H1 (cell line): ENCODE data around the gene PPP1R14C. TPM values are rescaled to one million over a fixed set of nuclear protein-coding genes. Genes with fewer than 3 reads are reported as not detected.

Source experiments
- CTCF ChIA-PET: fragments of 300-600 bp; sonication (Branson Sonifier 250); formaldehyde crosslinking; loops from one replicate; lab custom pipeline; 2021; ENCODE audit not compliant: partially characterized antibody; lab: Charles Lee
- POLR2A ChIA-PET: fragments of 300-600 bp; sonication (Branson Sonifier 250); formaldehyde crosslinking; loops from one replicate; lab custom pipeline; 2021; ENCODE audit warnings: inconsistent platforms; ENCODE audit not compliant: partially characterized antibody; lab: Charles Lee
- DNase-seq, 2 experiments: peaks; one replicate each; pipeline versions ENCODE4 v3.0.0 to v3.0.0-alpha.2; 2010 to 2022; ENCODE audit warnings: low spot score in 2 of 2, low read depth in 1 of 2, mixed read lengths in 1 of 2
- FAIRE-seq: peaks from 2 replicates; lab custom pipeline; 2011; peaks lifted over from hg19 to GRCh38; lab: Jason Lieb, UNC
- H2AFZ ChIP-seq: 2 replicates; pipeline ENCODE4 v1.8.1; 2012; ENCODE audit warnings: low read length, inconsistent platforms
- H2AK5ac ChIP-seq: 2 replicates; pipeline ENCODE4 v1.6.1; 2013; ENCODE audit warnings: low read depth, low read length
- H2BK120ac ChIP-seq: replicated peaks from 2 replicates; pipeline ENCODE3; 2013; ENCODE audit warnings: low read depth, low read length, inconsistent platforms
- H2BK12ac ChIP-seq: 2 replicates; pipeline ENCODE4 v1.6.1; 2013; ENCODE audit warnings: low read depth, low read length
- H2BK15ac ChIP-seq: 2 replicates; pipeline ENCODE4 v1.6.1; 2013; ENCODE audit warnings: low read length
- H2BK20ac ChIP-seq: 2 replicates; pipeline ENCODE4 v1.6.1; 2013; ENCODE audit warnings: low read length
- H2BK5ac ChIP-seq: 2 replicates; pipeline ENCODE4 v1.6.1; 2013; ENCODE audit warnings: low read depth, low read length
- H3K14ac ChIP-seq: 2 replicates; pipeline ENCODE4 v1.6.1; 2013; ENCODE audit warnings: inconsistent platforms; ENCODE audit not compliant: insufficient read length
- H3K18ac ChIP-seq: 2 replicates; pipeline ENCODE4 v1.6.1; 2013; ENCODE audit warnings: low read length; ENCODE audit errors: extremely low read depth
- H3K23ac ChIP-seq: 2 replicates; pipeline ENCODE4 v1.6.1; 2013; ENCODE audit warnings: inconsistent platforms; ENCODE audit not compliant: insufficient read length
- H3K23me2 ChIP-seq: 2 replicates; pipeline ENCODE4 v1.6.1; 2013; ENCODE audit warnings: low read depth, low read length
- H3K27ac ChIP-seq: 2 replicates; pipeline ENCODE4 v1.6.1; 2011; ENCODE audit warnings: low read depth, low read length, inconsistent platforms
- H3K27me3 ChIP-seq, 4 experiments: replicated peaks in 1 of 4; 1 replicate in 1 of 4; 2 replicates in 3 of 4; pipeline versions ENCODE4 v1.6.1 to v1.8.1; 2011 to 2013; ENCODE audit warnings: low read length in 3 of 4, mild to moderate bottlenecking in 3 of 4, inconsistent platforms in 2 of 4, mixed read lengths in 2 of 4, moderate library complexity in 1 of 4; ENCODE audit not compliant: control insufficient read depth in 3 of 4, insufficient read depth in 3 of 4; ENCODE audit errors: extremely low read depth in 1 of 4
- H3K36me3 ChIP-seq, 4 experiments: 2 replicates each; pipeline versions ENCODE4 v1.6.1 to v1.8.1; 2011 to 2013; ENCODE audit warnings: mild to moderate bottlenecking in 4 of 4, low read length in 3 of 4, moderate library complexity in 2 of 4, control low read depth in 1 of 4, inconsistent platforms in 1 of 4; ENCODE audit not compliant: insufficient read depth in 4 of 4, control insufficient read depth in 2 of 4
- H3K4ac ChIP-seq: replicated peaks from 2 replicates; pipeline ENCODE3; 2013; ENCODE audit warnings: low read length, low read depth, mixed read lengths, inconsistent platforms; ENCODE audit not compliant: insufficient read length
- H3K4me1 ChIP-seq, 4 experiments: replicated peaks in 1 of 4; 1 replicate in 1 of 4; 2 replicates in 3 of 4; pipeline versions ENCODE4 v1.6.1 to v1.8.1; 2011 to 2013; ENCODE audit warnings: low read length in 3 of 4, inconsistent platforms in 2 of 4, mixed read lengths in 1 of 4; ENCODE audit not compliant: insufficient read depth in 4 of 4, control insufficient read depth in 3 of 4
- H3K4me2 ChIP-seq, 2 experiments: 2 replicates each; pipeline versions ENCODE4 v1.6.1 to v1.8.1; 2011 to 2013; ENCODE audit warnings: low read depth in 2 of 2, low read length in 2 of 2, control low read depth in 1 of 2, inconsistent platforms in 1 of 2, mild to moderate bottlenecking in 1 of 2; ENCODE audit not compliant: insufficient read depth in 1 of 2
- H3K4me3 ChIP-seq, 4 experiments: fragments of 200-600, 300-600 bp in 1 of 4; sonication (generic), shearing (Covaris generic), sonication (Bioruptor Twin) in 1 of 4; 2 replicates each; pipeline versions ENCODE4 v1.5.1 to v1.8.1; 2011 to 2016; ENCODE audit warnings: low read length in 4 of 4, low read depth in 3 of 4, control low read depth in 2 of 4, inconsistent platforms in 2 of 4, mild to moderate bottlenecking in 2 of 4, mixed read lengths in 1 of 4, moderate library complexity in 1 of 4; ENCODE audit not compliant: insufficient read depth in 2 of 4; ENCODE audit errors: extremely low read depth in 1 of 4
- H3K56ac ChIP-seq: replicated peaks from 2 replicates; pipeline ENCODE3; 2013; ENCODE audit warnings: low read depth, mild to moderate bottlenecking, mixed read lengths, low read length, inconsistent platforms; ENCODE audit not compliant: insufficient read length
- H3K79me1 ChIP-seq: 2 replicates; pipeline ENCODE4 v1.6.1; 2013; ENCODE audit warnings: low read depth, low read length, control low read depth
- H3K79me2 ChIP-seq, 2 experiments: 2 replicates each; pipeline versions ENCODE4 v1.6.1 to v1.8.1; 2012 to 2013; ENCODE audit warnings: low read length in 2 of 2, mild to moderate bottlenecking in 2 of 2, inconsistent platforms in 1 of 2; ENCODE audit not compliant: insufficient read depth in 2 of 2, control insufficient read depth in 1 of 2
- H3K9ac ChIP-seq, 4 experiments: replicated peaks in 1 of 4; 1 replicate in 1 of 4; 2 replicates in 3 of 4; pipeline versions ENCODE4 v1.6.1 to v1.8.1; 2011 to 2013; ENCODE audit warnings: low read depth in 3 of 4, low read length in 3 of 4, control low read depth in 2 of 4, mild to moderate bottlenecking in 2 of 4, moderate library complexity in 2 of 4, inconsistent platforms in 1 of 4; ENCODE audit errors: extremely low read depth in 1 of 4
- H3K9me3 ChIP-seq, 2 experiments: 2 replicates each; pipeline versions ENCODE4 v1.6.1 to v1.8.1; 2012 to 2013; ENCODE audit warnings: mild to moderate bottlenecking in 2 of 2, moderate library complexity in 2 of 2, control low read depth in 1 of 2, inconsistent platforms in 1 of 2, low read depth in 1 of 2, low read length in 1 of 2, mixed read lengths in 1 of 2; ENCODE audit not compliant: insufficient read depth in 2 of 2
- H4K20me1 ChIP-seq, 2 experiments: replicated peaks in 1 of 2; 2 replicates each; pipeline versions ENCODE3 to v1.8.1; 2011 to 2013; ENCODE audit warnings: inconsistent platforms in 2 of 2, low read length in 2 of 2, mild to moderate bottlenecking in 1 of 2; ENCODE audit not compliant: insufficient read depth in 2 of 2, control insufficient read depth in 1 of 2
- H4K5ac ChIP-seq: 2 replicates; pipeline ENCODE4 v1.6.1; 2013; ENCODE audit warnings: low read length, low read depth, mixed read lengths, inconsistent platforms; ENCODE audit not compliant: insufficient read length
- H4K8ac ChIP-seq: 2 replicates; pipeline ENCODE4 v1.8.0; 2013; ENCODE audit warnings: mild to moderate bottlenecking, moderate library complexity, low read length, inconsistent platforms; ENCODE audit not compliant: insufficient read depth; ENCODE audit errors: extremely low read depth
- H4K91ac ChIP-seq: replicated peaks from 2 replicates; pipeline ENCODE3; 2013; ENCODE audit warnings: low read length, mixed read lengths, inconsistent platforms; ENCODE audit not compliant: insufficient read length
- CTCF ChIP-seq, 3 experiments: IDR thresholded peaks; 1 replicate in 2 of 3; 2 replicates in 1 of 3; pipeline versions ENCODE4 v1.5.1 to v1.6.1; 2011; ENCODE audit warnings: low read length in 3 of 3, mild to moderate bottlenecking in 3 of 3, inconsistent platforms in 2 of 3, low read depth in 1 of 3, moderate library complexity in 1 of 3; ENCODE audit not compliant: insufficient read depth in 1 of 3; ENCODE audit errors: control extremely low read depth in 1 of 3
- EZH2 ChIP-seq: fragments of 200-600 bp; sonication (generic); IDR thresholded peaks from 2 replicates; pipeline ENCODE4 v1.7.1; 2012; ENCODE audit warnings: low read depth, mild to moderate bottlenecking, moderate library complexity, low read length, inconsistent platforms; ENCODE audit not compliant: severe bottlenecking
- KDM1A ChIP-seq: fragments of 200-600, 300-600 bp; sonication (generic); IDR thresholded peaks from 2 replicates; pipeline ENCODE4 v1.7.1; 2016; ENCODE audit warnings: mild to moderate bottlenecking, low read length, borderline replicate concordance
- KDM5A ChIP-seq: fragments of 200-600 bp; IDR thresholded peaks from 2 replicates; pipeline ENCODE4 v1.7.1; 2012; ENCODE audit warnings: mild to moderate bottlenecking, low read length, inconsistent platforms, mixed read lengths
- POLR2A ChIP-seq, 2 experiments: IDR thresholded peaks; 1 replicate in 1 of 2; 2 replicates in 1 of 2; pipeline ENCODE4 v1.6.1; 2011; ENCODE audit warnings: low read depth in 2 of 2, low read length in 2 of 2, mild to moderate bottlenecking in 2 of 2; ENCODE audit errors: control extremely low read depth in 1 of 2
- RFX5 ChIP-seq: IDR thresholded peaks from 2 replicates; pipeline ENCODE4 v1.6.1; 2011; ENCODE audit warnings: low read depth, low read length, improper control_type of control experiment, borderline replicate concordance
- SAP30 ChIP-seq: fragments of 300-600 bp; sonication (generic); IDR thresholded peaks from 2 replicates; pipeline ENCODE4 v1.7.1; 2012; ENCODE audit warnings: low read length, moderate library complexity, mild to moderate bottlenecking, inconsistent platforms; ENCODE audit not compliant: insufficient read depth, insufficient replicate concordance
- SUZ12 ChIP-seq: fragments of 200-600 bp; sonication (generic); IDR thresholded peaks from 2 replicates; pipeline ENCODE4 v1.6.1; 2012; ENCODE audit warnings: mild to moderate bottlenecking, inconsistent platforms, low read length, moderate library complexity, mixed read lengths
- TBP ChIP-seq: IDR thresholded peaks from 2 replicates; pipeline ENCODE4 v1.6.1; 2011; ENCODE audit warnings: low read depth, low read length, improper control_type of control experiment
- USF2 ChIP-seq: IDR thresholded peaks from 2 replicates; pipeline ENCODE4 v1.6.1; 2011; ENCODE audit warnings: low read length, improper control_type of control experiment
- WGBS, 2 experiments: shearing (Covaris generic) in 1 of 2; methylation state at CpG; one replicate each; pipeline versions ENCODE4 v1.1.6 to v1.1.7; 2013 to 2015; ENCODE audit warnings: low lambda C conversion rate in 2 of 2, mixed read lengths in 2 of 2, inconsistent platforms in 1 of 2, low coverage in 1 of 2, missing lambda C conversion rate in 1 of 2; ENCODE audit not compliant: insufficient replicate concordance in 2 of 2, insufficient coverage in 1 of 2, insufficient read length in 1 of 2; ENCODE audit errors: extremely low coverage in 1 of 2, missing lambda C conversion rate in 1 of 2; 5-methylcytosine and 5-hydroxymethylcytosine counted together
- polyA plus RNA-seq, 7 experiments: library from polyadenylated mRNA; depleted of rRNA in 3 of 7; stranded (reverse) in 5 of 7; unstranded in 2 of 7; fragments of >200 nt in 5 of 7; fragments of 200-250 nt in 2 of 7; gene quantifications; 1 replicate in 5 of 7; 2 replicates in 1 of 7; 4 replicates in 1 of 7; pipeline versions ENCODE4 v1.2.1 to v1.2.3, GENCODE V29; 2011 to 2013; ENCODE audit warnings: missing spikeins in 2 of 7, mixed read lengths in 2 of 7
- total RNA-seq: library from RNA; stranded (reverse); fragmentation: NEBNext Ultra II Directional; extraction: Animal tissue kit (Norgen Biotek cat#: 25700); gene quantifications from 2 replicates; pipeline ENCODE4 v1.2.1, GENCODE V29; 2021

Gene PPP1R14C
- total and polyA plus RNA-seq, 2 of the 8 experiments (the other 6 are each of a cell fraction or from before 2014, with no cell fraction given): 0.30 to 0.61 TPM

- Histone ChIP-seq H3K4me2 (no peak overlapping the region), H3K23ac (no peak overlapping the region), H3K56ac (no peak overlapping the region), H3K18ac (no peak overlapping the region), H4K20me1 (no peaks in the 10 kb centered on the region), H2AK5ac (no peak overlapping the region), H3K9ac (no peak overlapping the region), H4K5ac (no peak overlapping the region), H2AFZ (no peak overlapping the region), H3K4ac (no peak overlapping the region), H3K14ac (no peak overlapping the region), H2BK120ac (no peak overlapping the region), H2BK20ac (no peak overlapping the region), H3K79me1 (no peaks in the 10 kb centered on the region), H3K36me3 (no peaks in the 10 kb centered on the region), H3K4me1 (peaks cover 0 to 3% (median 0%) of the 10 kb centered on the region in 4 experiments; a peak in 3 of 7 replicates), H3K9me3 (0 out of 4 replicates have a peak, but pooled peaks cover 0 to 2% of the 10 kb centered on the region in 2 experiments), H4K8ac (no peak overlapping the region), H4K91ac (no peak overlapping the region), H2BK15ac (no peak overlapping the region), H3K27ac (no peak overlapping the region), H3K4me3 (no peak overlapping the region), H3K79me2 (no peaks in the 10 kb centered on the region), H2BK5ac (no peak overlapping the region), H3K23me2 (no peaks in the 10 kb centered on the region; the same call in 1 of the 2 replicates), H2BK12ac (no peak overlapping the region), H3K27me3 (peaks cover 0 to 18% (median 16%) of the 10 kb centered on the region in 4 experiments; a peak in 4 of 7 replicates)
- no peak for DNase-seq
- ChIA-PET CTCF (interaction anchor here (1.1 to 2.1 kb wide), 2 partner anchors 19 to 58 kb away, joined by 3 to 6 read pairs; no protein-coding TSS in a partner anchor), POLR2A (no interaction called here)
- no peak for FAIRE-seq
- WGBS, 2 experiments: 95% methylated on average over 2 of the region's 2 CpGs; no CpG with 5 or more reads in 1 of the 2 experiments
- TF ChIP-seq KDM5A (no peak), CTCF (IDR thresholded peaks at IDR 0.05; ENCODE audit: control extremely low read depth in 1 of 3, insufficient read depth in 1 of 3, low read depth in 1 of 3, low read length in 3 of 3) (no peak), EZH2 (no peak), TBP (no peak), RFX5 (no peak), SUZ12 (no peak), USF2 (no peak), KDM1A (no peak), POLR2A (IDR thresholded peaks at IDR 0.05; ENCODE audit: control extremely low read depth in 1 of 2, low read depth in 2 of 2, low read length in 2 of 2) (no peak), SAP30 (no peak)
These were observed 88.6 kb downstream of the PPP1R14C start for GRCh38 chr6:150231525-150231850.
